Measurements from ENCODE around the gene MOCS1. TPM values are rescaled to one million over a fixed set of nuclear protein-coding genes. Genes with fewer than 3 reads are reported as not detected.

Gene MOCS1
- total and polyA plus RNA-seq, 9 of the 15 experiments (the other 6 are each of a cell fraction or from before 2014, with no cell fraction given): 0.69 to 12.7 (median 8.7) TPM

DNA sequence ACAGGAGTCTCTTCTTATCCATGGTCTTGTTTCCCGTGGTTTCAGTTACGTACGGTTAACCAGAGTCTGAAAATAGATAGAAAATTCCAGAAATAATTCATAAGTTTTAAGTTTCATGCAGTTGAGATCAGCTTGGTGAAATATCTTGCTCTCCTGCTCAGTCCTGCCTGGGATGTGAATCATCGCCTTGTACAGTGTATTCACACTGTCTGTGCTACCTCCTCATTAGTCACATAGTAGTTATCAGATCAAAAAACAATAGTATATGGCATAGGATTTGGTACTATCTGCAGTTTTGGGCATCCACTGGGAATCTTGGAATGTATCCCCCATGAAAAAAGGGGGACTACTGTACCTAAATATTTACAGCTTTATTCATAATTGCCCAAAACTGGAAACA is 22.7 kb upstream of the MOCS1 start:
- intact Hi-C loops (cut with micrococcal nuclease) (no loop called here), in situ Hi-C loops (cut with MboI) (no loop called here)
- no peaks in the 10 kb centered on the region for H3K9me1 ChIP-seq (ENCODE audit: control insufficient read depth, insufficient read depth, low read length)
- no peak overlapping the region for H3K4me3 ChIP-seq
- H4K20me1 ChIP-seq (replicated peaks; ENCODE audit: control insufficient read depth, insufficient read depth, low read length): no peaks in the 10 kb centered on the region
- H3K79me2 ChIP-seq (ENCODE audit: control insufficient read depth, insufficient read depth, low read length): no peaks in the 10 kb centered on the region
- BruUV-seq (replicated peaks): no TSS peak
- H2AFZ ChIP-seq (ENCODE audit: low read depth, low read length): no peak overlapping the region
- no peaks in the 10 kb centered on the region for H3K36me3 ChIP-seq (ENCODE audit: control insufficient read depth, insufficient read depth, low read length)
- FAIRE-seq (no peak), ATAC-seq (no peak), DNase-seq (ENCODE audit: extremely low read depth in 1 of 4, low spot score in 3 of 4) (no peak)
- WGBS (ENCODE audit: insufficient coverage, low coverage, missing lambda C conversion rate): 5% methylated on average over 4 of the region's 4 CpGs
- TF ChIP-seq FOSL1 (tag; conservative IDR thresholded peaks at IDR 0.05) (peak; percentile 69), SAFB (IDR thresholded peaks at IDR 0.05; ENCODE audit: borderline replicate concordance, low read depth, low read length) (no peak), ZBTB12 (CRISPR knock-in tag; IDR thresholded peaks at IDR 0.05) (no peak), CAMTA2 (CRISPR knock-in tag; conservative IDR thresholded peaks at IDR 0.05) (no peak), ZNF699 (CRISPR knock-in tag; IDR thresholded peaks at IDR 0.05; ENCODE audit: insufficient replicate concordance) (no peak)
- H3K9me3 ChIP-seq (replicated peaks; ENCODE audit: control insufficient read depth, insufficient read depth, low read depth, low read length): no peaks in the 10 kb centered on the region
- ChIA-PET POLR2A (interaction anchor here (0.9 kb wide), 2 partner anchors 12 to 827 kb away, joined by 3 read pairs; no protein-coding TSS in a partner anchor), CTCF (ENCODE audit: low intra/inter-chr PET ratio) (no interaction called here)
- no peak overlapping the region for H3K4me2 ChIP-seq (ENCODE audit: insufficient read depth, low read length)
- H3K27ac ChIP-seq (ENCODE audit: extremely low read depth, low read depth, low read length): no peak overlapping the region
- H3K9ac ChIP-seq (ENCODE audit: insufficient read depth in 1 of 2, low read depth in 2 of 2, low read length in 2 of 2): no peak overlapping the region
- H3K4me1 ChIP-seq (replicated peaks in 1 of 2; ENCODE audit: control insufficient read depth in 2 of 2, insufficient read depth in 2 of 2, low read length in 2 of 2): no peaks in the 10 kb centered on the region
- no peaks in the 10 kb centered on the region for H3K27me3 ChIP-seq (ENCODE audit: control insufficient read depth in 2 of 2, insufficient read depth in 2 of 2, low read length in 2 of 2)
